Measurements from ENCODE around the gene DNASE1L2.

DNASE1L2 gene

DNA sequence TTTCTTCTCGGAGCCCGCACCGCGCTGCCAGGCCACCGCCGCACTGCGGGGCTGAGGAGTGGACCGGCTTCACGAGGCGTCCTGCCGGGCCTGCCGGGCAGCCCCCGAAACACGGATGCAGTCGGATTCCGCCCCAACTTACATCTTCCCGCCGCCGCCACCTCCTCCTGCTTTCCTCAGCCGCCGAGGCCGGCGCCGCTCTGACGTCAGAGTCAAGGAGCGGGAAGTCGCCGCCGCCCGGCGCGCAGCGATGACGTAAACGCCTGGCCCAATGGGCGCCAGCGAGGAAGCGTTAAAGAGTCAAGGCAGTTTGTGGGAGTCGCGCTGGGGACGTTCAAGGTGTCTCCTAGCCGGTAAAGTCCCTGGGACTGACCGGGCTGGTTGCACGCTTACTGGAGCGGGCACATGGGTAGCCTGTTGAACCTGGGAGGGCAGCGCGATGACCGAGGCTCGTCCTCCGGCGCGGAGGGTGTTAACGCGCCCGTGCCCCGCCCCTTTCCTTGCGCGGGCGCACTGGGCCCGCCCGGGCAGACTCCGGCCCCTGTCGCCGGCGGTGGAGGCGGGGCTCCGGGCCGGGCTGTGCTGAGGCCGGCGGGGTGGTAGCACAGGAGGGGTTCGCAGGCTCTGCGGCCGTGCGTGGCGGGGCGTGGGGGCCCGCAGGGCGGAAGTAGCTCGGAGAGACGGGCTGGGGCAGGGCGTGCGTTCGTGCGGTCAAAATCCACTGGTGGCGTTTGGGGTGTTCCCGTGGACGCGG, 31.8 kb downstream of the DNASE1L2 start, which contains the start of gene RNPS1 (continued):
- TF ChIP-seq ZNF843 (tag by site-specific recombination; IDR thresholded peaks at IDR 0.05) (peak; percentile 82), ZNF707 (tag by site-specific recombination; IDR thresholded peaks at IDR 0.05) (0 out of 2 replicates have a peak, but pooled peaks have one; percentile 38), ZBTB26 (tag by site-specific recombination; optimal IDR thresholded peaks at IDR 0.05) (peak; percentile 87), MYNN (tag by site-specific recombination; IDR thresholded peaks at IDR 0.05; ENCODE audit: borderline replicate concordance) (peak; percentile 64; the same call in 1 of the 2 replicates), SP7 (tag by site-specific recombination; IDR thresholded peaks at IDR 0.05) (peak; percentile 93), ZNF26 (tag by site-specific recombination; IDR thresholded peaks at IDR 0.05) (no peak), ZNF19 (tag by site-specific recombination; IDR thresholded peaks at IDR 0.05; ENCODE audit: low read depth) (no peak), ZNF654 (tag by site-specific recombination; IDR thresholded peaks at IDR 0.05; ENCODE audit: low read depth) (no peak), TRIM28 (IDR thresholded peaks at IDR 0.05; ENCODE audit: borderline replicate concordance, low read length) (no peak), ZSCAN4 (tag by site-specific recombination; IDR thresholded peaks at IDR 0.05) (peak; percentile 73), ZNF404 (tag by site-specific recombination; IDR thresholded peaks at IDR 0.05) (no peak), ZNF76 (tag by site-specific recombination; IDR thresholded peaks at IDR 0.05; ENCODE audit: borderline replicate concordance, low read depth) (peak; percentile 90), ZNF248 (tag by site-specific recombination; IDR thresholded peaks at IDR 0.05) (no peak), ZNF174 (tag by site-specific recombination; IDR thresholded peaks at IDR 0.05) (no peak), ZNF626 (tag by site-specific recombination; IDR thresholded peaks at IDR 0.05) (no peak), ZNF292 (tag by site-specific recombination; IDR thresholded peaks at IDR 0.05; ENCODE audit: borderline replicate concordance, low read depth) (no peak), ZNF354C (tag by site-specific recombination; IDR thresholded peaks at IDR 0.05; ENCODE audit: borderline replicate concordance, low read depth) (no peak), ZNF423 (tag by site-specific recombination; IDR thresholded peaks at IDR 0.05) (peak; percentile 78; the same call in 1 of the 2 replicates), ZNF24 (tag by site-specific recombination; IDR thresholded peaks at IDR 0.05) (peak; percentile 76), ZNF394 (tag by site-specific recombination; IDR thresholded peaks at IDR 0.05; ENCODE audit: borderline replicate concordance) (peak; percentile 81), GLIS2 (tag by site-specific recombination; IDR thresholded peaks at IDR 0.05) (peak; percentile 87), PRDM1 (tag by site-specific recombination; IDR thresholded peaks at IDR 0.05) (peak; percentile 43; the same call in 1 of the 2 replicates), KLF8 (tag by site-specific recombination; IDR thresholded peaks at IDR 0.05) (peak; percentile 94), SP2 (tag by site-specific recombination; IDR thresholded peaks at IDR 0.05) (peak; percentile 86), ZNF274 (IDR thresholded peaks at IDR 0.05; ENCODE audit: low read length) (no peak), ZNF274 (tag by site-specific recombination; IDR thresholded peaks at IDR 0.05; ENCODE audit: borderline replicate concordance) (no peak), ZNF580 (tag by site-specific recombination; IDR thresholded peaks at IDR 0.05) (peak; percentile 81), KLF1 (tag by site-specific recombination; IDR thresholded peaks at IDR 0.05) (peak; percentile 78), ZSCAN18 (tag by site-specific recombination; IDR thresholded peaks at IDR 0.05) (peak; percentile 73), MZF1 (tag by site-specific recombination; IDR thresholded peaks at IDR 0.05; ENCODE audit: borderline replicate concordance) (no peak), ZNF37A (tag by site-specific recombination; IDR thresholded peaks at IDR 0.05) (no peak), ZFP37 (tag by site-specific recombination; IDR thresholded peaks at IDR 0.05) (peak; percentile 92), ZNF670 (tag by site-specific recombination; IDR thresholded peaks at IDR 0.05; ENCODE audit: low read depth) (no peak), ZNF132 (tag by site-specific recombination; IDR thresholded peaks at IDR 0.05; ENCODE audit: borderline replicate concordance) (no peak)

Data from HEK293 (cell line).